ENCODE measurements around the gene C2orf92. TPM values are rescaled to one million over a fixed set of nuclear protein-coding genes. Genes with fewer than 3 reads are reported as not detected.

The C2orf92 gene
- total RNA-seq, 1 experiment from 2014 or later, result 3.0 TPM

GRCh38 chr2:97737421-97738178, 68.1 kb downstream of the C2orf92 start:
- no peaks in the 10 kb centered on the region for H3K79me2 ChIP-seq (ENCODE audit: low read length)
- ChIA-PET CTCF (no interaction called here), POLR2A (ENCODE audit: unreplicated experiment) (no interaction called here)
- intact Hi-C loops (cut with micrococcal nuclease), result no loop called here
- no peak for ATAC-seq
- peaks cover 9% of the 10 kb centered on the region for H3K4me1 ChIP-seq (ENCODE audit: insufficient read depth, low read length)
- no peaks in the 10 kb centered on the region for H3K9me3 ChIP-seq (ENCODE audit: low read length)
- H3K9me2 ChIP-seq (replicated peaks; ENCODE audit: low read length), result no peaks in the 10 kb centered on the region
- no peak overlapping the region for H3K4me2 ChIP-seq (ENCODE audit: low read length)
- no peak for DNase-seq
- H3K4me3 ChIP-seq (ENCODE audit: low read length), result no peak overlapping the region
- no TSS peak for BruUV-seq (replicated peaks)
- no peaks in the 10 kb centered on the region for H3K27me3 ChIP-seq (ENCODE audit: low read length)
- H4K20me1 ChIP-seq (ENCODE audit: low read length), result no peaks in the 10 kb centered on the region
- no peak for TF ChIP-seq EZH2 (IDR thresholded peaks at IDR 0.05; ENCODE audit: low read length, unreplicated experiment)
- no peaks in the 10 kb centered on the region for H3F3A ChIP-seq (ENCODE audit: low read length, unreplicated experiment)
- no peaks in the 10 kb centered on the region for H3K36me3 ChIP-seq (ENCODE audit: low read depth, low read length)
- no peak overlapping the region for H2AFZ ChIP-seq (ENCODE audit: low read length)
- H3K27ac ChIP-seq (ENCODE audit: low read length), result no peak overlapping the region
- H3K9ac ChIP-seq (ENCODE audit: low read length), result no peak overlapping the region

DNA sequence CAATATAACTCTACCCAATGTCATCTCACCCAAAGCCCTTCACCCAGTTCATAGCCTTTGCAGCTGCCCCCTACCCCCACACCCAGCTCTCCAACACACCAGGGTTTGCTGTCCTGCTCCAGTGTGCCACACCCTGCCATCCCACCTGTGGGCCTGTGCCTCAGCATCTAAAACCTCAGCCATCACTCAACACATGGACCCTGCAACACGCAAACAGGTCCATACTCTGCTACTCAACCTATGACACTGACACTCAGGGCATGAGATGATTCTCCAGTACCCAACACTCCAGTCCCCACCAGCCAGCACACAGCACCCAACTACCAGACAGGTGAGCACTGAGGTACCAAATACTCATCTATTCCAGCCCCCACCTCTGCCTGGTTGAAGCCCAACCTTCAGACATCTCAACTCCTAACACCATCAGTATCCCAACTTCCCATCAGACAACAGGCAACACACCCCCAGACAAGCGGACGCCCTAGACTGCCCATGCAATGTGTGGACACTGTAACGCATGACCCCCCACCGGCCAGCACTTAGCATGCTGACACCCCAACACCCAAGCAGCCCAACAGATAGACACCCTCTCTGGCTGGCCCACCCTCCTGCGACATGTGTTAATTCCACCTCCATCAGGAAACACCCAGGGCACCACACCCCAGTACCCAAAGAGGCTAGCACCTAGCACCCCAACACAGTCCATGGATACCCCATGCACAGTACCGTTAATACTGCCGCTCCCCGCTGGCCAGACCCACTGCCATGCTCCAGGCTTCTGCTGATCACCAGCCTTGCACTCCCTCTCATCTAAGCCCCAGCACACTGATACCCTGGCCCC, 68.9 kb downstream of the C2orf92 start:
- DNase-seq, result no peak
- ChIA-PET POLR2A (ENCODE audit: unreplicated experiment) (no interaction called here), CTCF (no interaction called here)
- Histone ChIP-seq H3F3A (ENCODE audit: low read length, unreplicated experiment) (no peaks in the 10 kb centered on the region), H2AFZ (ENCODE audit: low read length) (no peak overlapping the region), H4K20me1 (ENCODE audit: low read length) (no peaks in the 10 kb centered on the region), H3K27me3 (ENCODE audit: low read length) (no peaks in the 10 kb centered on the region), H3K9me2 (replicated peaks; ENCODE audit: low read length) (no peaks in the 10 kb centered on the region), H3K27ac (ENCODE audit: low read length) (no peak overlapping the region), H3K4me2 (ENCODE audit: low read length) (no peak overlapping the region), H3K9me3 (ENCODE audit: low read length) (no peaks in the 10 kb centered on the region), H3K4me3 (ENCODE audit: low read length) (no peak overlapping the region), H3K36me3 (ENCODE audit: low read depth, low read length) (no peaks in the 10 kb centered on the region), H3K79me2 (ENCODE audit: low read length) (no peaks in the 10 kb centered on the region), H3K9ac (ENCODE audit: low read length) (no peak overlapping the region), H3K4me1 (ENCODE audit: insufficient read depth, low read length) (peaks cover 11% of the 10 kb centered on the region)
- intact Hi-C loops (cut with micrococcal nuclease), result no loop called here
- no peak for ATAC-seq
- TF ChIP-seq, protein P1, sequence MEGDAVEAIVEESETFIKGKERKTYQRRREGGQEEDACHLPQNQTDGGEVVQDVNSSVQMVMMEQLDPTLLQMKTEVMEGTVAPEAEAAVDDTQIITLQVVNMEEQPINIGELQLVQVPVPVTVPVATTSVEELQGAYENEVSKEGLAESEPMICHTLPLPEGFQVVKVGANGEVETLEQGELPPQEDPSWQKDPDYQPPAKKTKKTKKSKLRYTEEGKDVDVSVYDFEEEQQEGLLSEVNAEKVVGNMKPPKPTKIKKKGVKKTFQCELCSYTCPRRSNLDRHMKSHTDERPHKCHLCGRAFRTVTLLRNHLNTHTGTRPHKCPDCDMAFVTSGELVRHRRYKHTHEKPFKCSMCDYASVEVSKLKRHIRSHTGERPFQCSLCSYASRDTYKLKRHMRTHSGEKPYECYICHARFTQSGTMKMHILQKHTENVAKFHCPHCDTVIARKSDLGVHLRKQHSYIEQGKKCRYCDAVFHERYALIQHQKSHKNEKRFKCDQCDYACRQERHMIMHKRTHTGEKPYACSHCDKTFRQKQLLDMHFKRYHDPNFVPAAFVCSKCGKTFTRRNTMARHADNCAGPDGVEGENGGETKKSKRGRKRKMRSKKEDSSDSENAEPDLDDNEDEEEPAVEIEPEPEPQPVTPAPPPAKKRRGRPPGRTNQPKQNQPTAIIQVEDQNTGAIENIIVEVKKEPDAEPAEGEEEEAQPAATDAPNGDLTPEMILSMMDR (conservative IDR thresholded peaks at IDR 0.05; ENCODE audit: low read depth, low read length), result no peak
- TF ChIP-seq EZH2phosphoT487 (IDR thresholded peaks at IDR 0.05; ENCODE audit: borderline replicate concordance, low read length) (no peak), EZH2 (IDR thresholded peaks at IDR 0.05; ENCODE audit: low read length, unreplicated experiment) (no peak)
- BruUV-seq (replicated peaks), result no TSS peak

DNA sequence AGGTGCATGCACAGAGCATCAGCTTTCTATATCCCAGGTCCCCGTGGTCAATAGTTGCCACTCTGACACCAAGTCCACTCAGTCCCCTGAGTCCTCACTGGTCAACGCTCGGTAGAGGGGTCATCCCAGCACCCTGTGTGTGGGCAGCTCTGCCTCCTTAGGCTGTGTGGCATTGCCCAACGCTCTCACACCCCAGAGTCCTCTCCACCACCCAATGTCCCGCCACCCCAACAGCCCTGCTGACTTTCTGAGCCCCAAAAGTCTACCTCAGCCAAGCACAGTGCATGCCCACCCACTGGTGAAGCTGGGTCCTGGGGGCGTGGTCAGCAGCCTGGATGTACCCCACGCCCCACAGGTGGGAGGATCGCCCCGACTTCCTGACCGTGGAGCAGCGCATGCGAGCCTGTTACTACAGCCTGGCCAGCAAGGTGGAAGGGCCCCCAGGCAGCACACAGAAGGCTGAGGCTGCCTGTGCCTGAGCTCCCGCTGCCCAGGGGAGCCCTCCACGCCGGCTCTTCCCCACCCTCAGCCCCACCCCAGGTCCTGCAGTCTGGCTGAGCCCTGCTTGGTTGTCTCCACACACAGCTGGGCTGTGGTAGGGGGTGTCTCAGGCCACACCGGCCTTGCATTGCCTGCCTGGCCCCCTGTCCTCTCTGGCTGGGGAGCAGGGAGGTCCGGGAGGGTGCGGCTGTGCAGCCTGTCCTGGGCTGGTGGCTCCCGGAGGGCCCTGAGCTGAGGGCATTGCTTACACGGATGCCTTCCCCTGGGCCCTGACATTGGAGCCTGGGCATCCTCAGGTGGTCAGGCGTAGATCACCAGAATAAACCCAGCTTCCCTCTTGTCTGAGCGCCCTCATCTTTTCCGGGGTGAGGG, 69.7 kb downstream of the C2orf92 start:
- intact Hi-C loops (cut with micrococcal nuclease), result no loop called here
- ATAC-seq, result no peak
- no peaks in the 10 kb centered on the region for H3F3A ChIP-seq (ENCODE audit: low read length, unreplicated experiment)
- no peak overlapping the region for H3K4me2 ChIP-seq (ENCODE audit: low read length)
- no TSS peak for BruUV-seq (replicated peaks)
- H3K4me3 ChIP-seq (ENCODE audit: low read length), result no peak overlapping the region
- ChIA-PET CTCF (interaction anchor here (0.7 kb wide), 1 partner anchor 559 kb away, joined by 4 read pairs; no protein-coding TSS in a partner anchor), POLR2A (ENCODE audit: unreplicated experiment) (no interaction called here)
- DNase-seq, result no peak
- no peaks in the 10 kb centered on the region for H3K79me2 ChIP-seq (ENCODE audit: low read length)
- H3K9me3 ChIP-seq (ENCODE audit: low read length), result no peaks in the 10 kb centered on the region
- H2AFZ ChIP-seq (ENCODE audit: low read length), result no peak overlapping the region
- H3K27me3 ChIP-seq (ENCODE audit: low read length), result no peaks in the 10 kb centered on the region
- H3K4me1 ChIP-seq (ENCODE audit: insufficient read depth, low read length), result peaks cover 11% of the 10 kb centered on the region
- no peak overlapping the region for H3K27ac ChIP-seq (ENCODE audit: low read length)
- H3K9ac ChIP-seq (ENCODE audit: low read length), result no peak overlapping the region
- H3K9me2 ChIP-seq (replicated peaks; ENCODE audit: low read length), result no peaks in the 10 kb centered on the region
- TF ChIP-seq EZH2phosphoT487 (IDR thresholded peaks at IDR 0.05; ENCODE audit: borderline replicate concordance, low read length) (no peak), EZH2 (IDR thresholded peaks at IDR 0.05; ENCODE audit: low read length, unreplicated experiment) (no peak)
- TF ChIP-seq, protein P1 (conservative IDR thresholded peaks at IDR 0.05; ENCODE audit: low read depth, low read length), result no peak
- H3K36me3 ChIP-seq (ENCODE audit: low read depth, low read length), result no peaks in the 10 kb centered on the region; the same call in 1 of the 2 replicates
- no peaks in the 10 kb centered on the region for H4K20me1 ChIP-seq (ENCODE audit: low read length)
